RWPE1 (cell line): ENCODE measurements around the gene HS3ST3B1.

Experiments
- CTCF ChIA-PET: fragments of 350-600 bp; sonication (Branson Sonifier 250); formaldehyde crosslinking; extraction: SDS; loops from one replicate; lab custom pipeline; 2021; lab: Yijun Ruan, JAX
- POLR2A ChIA-PET: fragments of 400-600 bp; formaldehyde crosslinking; extraction: SDS; loops from one replicate; lab custom pipeline; 2020; ENCODE audit warnings: antibody characterized with exemption; ENCODE audit not compliant: low non-redundant PET; lab: Yijun Ruan, JAX
- DNase-seq: peaks from one replicate; pipeline ENCODE4 v3.0.0; 2012; ENCODE audit warnings: low spot score
- H3K27ac ChIP-seq: fragments of 450-650 bp; 2 replicates; pipeline ENCODE4 v1.5.1; 2017
- TF ChIP-seq, protein P1 (sequence below): fragments of 450-650 bp; conservative IDR thresholded peaks from 2 replicates; pipeline ENCODE4 v1.5.1; 2017; ENCODE audit warnings: low read depth, mild to moderate bottlenecking

HS3ST3B1 gene

GRCh38 chr17:14300575-14301278 lies at the start of gene HS3ST3B1:
Gene HS3ST3B1 (plus strand): TSS chr17:14301081. CDS start chr17:14301519, 438 bp downstream.
- DNase-seq, result peak; percentile 97
- ChIA-PET POLR2A (interaction anchor here (0.7 kb wide), 1 partner anchor 8 kb away, joined by 3 read pairs; no protein-coding TSS in a partner anchor), CTCF (interaction anchor here (0.6 to 0.8 kb wide), 2 partner anchors 153 to 626 kb away, joined by 3 read pairs; no protein-coding TSS in a partner anchor)
- H3K27ac ChIP-seq, result peak within 1 kb of the TSS; percentile 78
- TF ChIP-seq, protein P1, sequence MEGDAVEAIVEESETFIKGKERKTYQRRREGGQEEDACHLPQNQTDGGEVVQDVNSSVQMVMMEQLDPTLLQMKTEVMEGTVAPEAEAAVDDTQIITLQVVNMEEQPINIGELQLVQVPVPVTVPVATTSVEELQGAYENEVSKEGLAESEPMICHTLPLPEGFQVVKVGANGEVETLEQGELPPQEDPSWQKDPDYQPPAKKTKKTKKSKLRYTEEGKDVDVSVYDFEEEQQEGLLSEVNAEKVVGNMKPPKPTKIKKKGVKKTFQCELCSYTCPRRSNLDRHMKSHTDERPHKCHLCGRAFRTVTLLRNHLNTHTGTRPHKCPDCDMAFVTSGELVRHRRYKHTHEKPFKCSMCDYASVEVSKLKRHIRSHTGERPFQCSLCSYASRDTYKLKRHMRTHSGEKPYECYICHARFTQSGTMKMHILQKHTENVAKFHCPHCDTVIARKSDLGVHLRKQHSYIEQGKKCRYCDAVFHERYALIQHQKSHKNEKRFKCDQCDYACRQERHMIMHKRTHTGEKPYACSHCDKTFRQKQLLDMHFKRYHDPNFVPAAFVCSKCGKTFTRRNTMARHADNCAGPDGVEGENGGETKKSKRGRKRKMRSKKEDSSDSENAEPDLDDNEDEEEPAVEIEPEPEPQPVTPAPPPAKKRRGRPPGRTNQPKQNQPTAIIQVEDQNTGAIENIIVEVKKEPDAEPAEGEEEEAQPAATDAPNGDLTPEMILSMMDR, result no peak

- DNase-seq, result no peak
- POLR2A ChIA-PET, result no interaction called here
- no peak overlapping the region for H3K27ac ChIP-seq
- CTCF ChIA-PET, result no interaction called here
- TF ChIP-seq, protein P1, result no peak
Observed at GRCh38 chr17:14261406-14261805, 39.5 kb upstream of the HS3ST3B1 start.

DNA sequence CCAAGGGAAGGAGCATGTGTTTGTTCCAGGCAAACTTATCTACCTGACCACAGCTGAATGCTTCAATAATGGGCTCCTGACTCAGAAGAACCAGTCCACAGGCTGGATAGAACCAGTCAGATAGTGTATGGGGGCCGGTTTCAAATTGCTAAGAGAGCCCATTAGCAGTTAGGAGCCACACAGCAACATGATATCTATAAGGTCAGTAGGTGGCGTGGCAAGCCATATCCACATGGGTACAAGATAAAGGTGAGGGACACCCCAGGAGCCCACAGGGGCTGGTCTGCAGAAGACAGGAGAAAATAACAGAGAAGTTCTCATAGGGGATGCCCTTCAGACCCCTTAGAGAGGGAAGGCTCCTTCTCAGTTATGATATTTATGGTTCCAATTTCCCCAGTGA lies 32.6 kb upstream of the HS3ST3B1 start:
- CTCF ChIA-PET, result interaction anchor here (0.6 kb wide), 1 partner anchor 501 kb away, joined by 4 read pairs; no protein-coding TSS in a partner anchor
- POLR2A ChIA-PET, result no interaction called here
- TF ChIP-seq, protein P1, result no peak
- no peak for DNase-seq
- H3K27ac ChIP-seq, result no peak overlapping the region

GRCh38 chr17:14269473-14269872 lies 31.4 kb upstream of the HS3ST3B1 start:
- ChIA-PET POLR2A (no interaction called here), CTCF (no interaction called here)
- no peak overlapping the region for H3K27ac ChIP-seq
- TF ChIP-seq, protein P1, result no peak
- no peak for DNase-seq

GRCh38 chr17:14270508-14270907 lies 30.4 kb upstream of the HS3ST3B1 start:
- no peak for DNase-seq
- POLR2A ChIA-PET, result no interaction called here
- H3K27ac ChIP-seq, result no peak overlapping the region
- TF ChIP-seq, protein P1, result no peak
- CTCF ChIA-PET, result no interaction called here

DNA sequence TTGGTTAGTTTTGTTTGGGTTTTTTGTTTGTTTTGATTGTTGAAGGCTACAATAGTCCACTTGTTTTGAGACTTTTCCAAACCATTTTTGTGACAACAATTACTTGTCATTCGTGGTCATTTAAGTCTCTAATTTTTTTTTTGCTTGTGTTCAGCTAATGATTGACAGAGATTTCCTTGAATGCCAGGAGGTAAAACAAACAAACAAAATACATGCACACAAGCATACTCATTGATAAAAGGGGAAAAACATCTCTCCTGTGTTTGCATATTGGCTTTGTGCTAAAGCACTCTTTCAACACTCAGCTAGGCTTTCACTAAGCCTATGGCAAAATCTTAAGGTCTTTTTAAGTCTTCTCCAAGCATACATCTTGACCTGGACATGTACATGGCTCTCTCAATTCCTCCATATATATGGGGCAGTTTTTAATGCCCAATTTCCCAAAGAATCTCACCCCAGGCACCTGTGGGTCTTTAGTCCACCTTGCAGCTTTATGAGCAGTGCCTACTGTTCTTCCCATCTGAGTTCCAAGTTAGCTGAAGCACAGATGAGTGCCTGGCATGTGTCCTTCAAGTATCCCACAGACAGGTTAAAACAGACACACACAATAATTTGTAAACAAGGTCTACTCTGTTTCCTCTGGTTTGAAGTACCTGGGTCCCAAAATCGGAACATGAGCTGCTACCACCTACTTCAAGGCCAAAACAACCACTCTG lies 24.2 kb upstream of the HS3ST3B1 start:
- no peak for DNase-seq
- ChIA-PET POLR2A (no interaction called here), CTCF (interaction anchor here (0.6 to 0.7 kb wide), 2 partner anchors 12 to 33 kb away, joined by 3 to 5 read pairs; no protein-coding TSS in a partner anchor)
- TF ChIP-seq, protein P1, result no peak
- no peak overlapping the region for H3K27ac ChIP-seq
